HEK293 (cell line): Measurements from ENCODE around the gene HS3ST6.

ENCODE experiments used
- CTCF ChIA-PET: fragments of 350-600 bp; formaldehyde crosslinking; extraction: SDS; loops from one replicate; lab custom pipeline; 2021; ENCODE audit warnings: antibody characterized with exemption; lab: Yijun Ruan, JAX
- POLR2A ChIA-PET: fragments of 300-600 bp; formaldehyde crosslinking; extraction: SDS; loops from one replicate; lab custom pipeline; 2020; ENCODE audit warnings: antibody characterized with exemption, inconsistent platforms; lab: Yijun Ruan, JAX
- H3K27ac ChIP-seq: fragments of 200-500 bp; sonication (Bioruptor generic); 2 replicates; pipeline ENCODE4 v1.5.1; 2014; ENCODE audit warnings: low read depth, low read length, control low read depth, inconsistent platforms; ENCODE audit errors: extremely low read depth
- H3K36me3 ChIP-seq, 2 experiments: fragments of 200-500 bp in 1 of 2; sonication (Bioruptor generic) in 1 of 2; 1 replicate in 1 of 2; 2 replicates in 1 of 2; pipeline ENCODE4 v1.5.1; 2014 to 2017; ENCODE audit warnings: inconsistent platforms in 2 of 2, low read length in 2 of 2; ENCODE audit not compliant: control insufficient read depth in 2 of 2, insufficient read depth in 1 of 2
- H3K4me1 ChIP-seq: fragments of 200-500 bp; sonication (Bioruptor generic); 2 replicates; pipeline ENCODE4 v1.5.1; 2014; ENCODE audit warnings: mild to moderate bottlenecking, low read length, inconsistent platforms; ENCODE audit not compliant: control insufficient read depth, insufficient read depth
- H3K4me3 ChIP-seq: 2 replicates; pipeline ENCODE4 v1.5.1; 2011; ENCODE audit warnings: low read depth, mild to moderate bottlenecking, control low read depth, low read length, moderate library complexity
- H3K9me3 ChIP-seq: fragments of 200-500 bp; sonication (Bioruptor generic); 2 replicates; pipeline ENCODE4 v1.5.1; 2014; ENCODE audit warnings: low read depth, low read length, inconsistent platforms; ENCODE audit not compliant: control insufficient read depth, insufficient read depth
- BCL11B ChIP-seq: fragments of 450-650 bp; formaldehyde crosslinking; IDR thresholded peaks from 2 replicates; pipeline ENCODE4 v1.5.1; 2016; ENCODE audit warnings: low read depth, missing biosample characterization, missing genetic modification characterization
- GLIS1 ChIP-seq: fragments of 450-650 bp; formaldehyde crosslinking; IDR thresholded peaks from 2 replicates; pipeline ENCODE4 v1.5.1; 2016; ENCODE audit warnings: missing biosample characterization, missing genetic modification characterization
- HOXC10 ChIP-seq: sonication (generic); formaldehyde crosslinking; IDR thresholded peaks from 2 replicates; pipeline ENCODE4 v1.8.1; 2023; ENCODE audit warnings: mild to moderate bottlenecking, missing genetic modification reagents
- KLF16 ChIP-seq: fragments of 450-650 bp; formaldehyde crosslinking; IDR thresholded peaks from 2 replicates; pipeline ENCODE4 v1.5.1; 2017; ENCODE audit warnings: missing biosample characterization, missing genetic modification characterization
- KLF8 ChIP-seq: fragments of 450-650 bp; formaldehyde crosslinking; IDR thresholded peaks from 2 replicates; pipeline ENCODE4 v1.5.1; 2016; ENCODE audit warnings: missing biosample characterization, missing genetic modification characterization
- PBX3 ChIP-seq: sonication (generic); formaldehyde crosslinking; IDR thresholded peaks from 2 replicates; pipeline ENCODE4 v1.8.1; 2022; ENCODE audit warnings: mild to moderate bottlenecking, moderate library complexity, missing genetic modification reagents
- SCRT1 ChIP-seq: fragments of 450-650 bp; formaldehyde crosslinking; IDR thresholded peaks from 2 replicates; pipeline ENCODE4 v1.5.1; 2016; ENCODE audit warnings: missing biosample characterization, missing genetic modification characterization, borderline replicate concordance
- SP7 ChIP-seq: fragments of 450-650 bp; formaldehyde crosslinking; IDR thresholded peaks from 2 replicates; pipeline ENCODE4 v1.5.1; 2016; ENCODE audit warnings: missing biosample characterization, missing genetic modification characterization
- ZBTB17 ChIP-seq: fragments of 450-650 bp; formaldehyde crosslinking; IDR thresholded peaks from 2 replicates; pipeline ENCODE4 v1.5.1; 2016; ENCODE audit warnings: missing biosample characterization, missing genetic modification characterization
- ZFHX2 ChIP-seq: fragments of 450-650 bp; formaldehyde crosslinking; conservative IDR thresholded peaks from 2 replicates; pipeline ENCODE4 v1.5.1; 2016; ENCODE audit warnings: missing biosample characterization, missing genetic modification characterization
- ZFP69B ChIP-seq: fragments of 450-650 bp; formaldehyde crosslinking; IDR thresholded peaks from 2 replicates; pipeline ENCODE4 v1.5.1; 2016; ENCODE audit warnings: missing biosample characterization, missing genetic modification characterization
- ZNF112 ChIP-seq: fragments of 450-650 bp; formaldehyde crosslinking; IDR thresholded peaks from 2 replicates; pipeline ENCODE4 v1.5.0; 2017; ENCODE audit warnings: missing biosample characterization, missing genetic modification characterization
- ZNF146 ChIP-seq: fragments of 450-650 bp; formaldehyde crosslinking; IDR thresholded peaks from 2 replicates; pipeline ENCODE4 v1.5.1; 2016; ENCODE audit warnings: missing biosample characterization, missing genetic modification characterization
- ZNF16 ChIP-seq: fragments of 450-650 bp; formaldehyde crosslinking; IDR thresholded peaks from 2 replicates; pipeline ENCODE4 v1.5.1; 2016; ENCODE audit warnings: low read depth, missing biosample characterization, missing genetic modification characterization
- ZNF18 ChIP-seq: fragments of 450-650 bp; formaldehyde crosslinking; IDR thresholded peaks from 2 replicates; pipeline ENCODE4 v1.5.1; 2016; ENCODE audit warnings: missing biosample characterization, missing genetic modification characterization
- ZNF223 ChIP-seq: fragments of 450-650 bp; formaldehyde crosslinking; IDR thresholded peaks from 2 replicates; pipeline ENCODE4 v1.5.1; 2016; ENCODE audit warnings: missing biosample characterization, missing genetic modification characterization
- ZNF24 ChIP-seq: fragments of 450-650 bp; formaldehyde crosslinking; IDR thresholded peaks from 2 replicates; pipeline ENCODE4 v1.5.1; 2016; ENCODE audit warnings: missing biosample characterization, missing genetic modification characterization
- ZNF354C ChIP-seq: fragments of 450-650 bp; formaldehyde crosslinking; IDR thresholded peaks from 2 replicates; pipeline ENCODE4 v1.5.1; 2016; ENCODE audit warnings: missing biosample characterization, missing genetic modification characterization, low read depth, borderline replicate concordance
- ZNF362 ChIP-seq: fragments of 450-650 bp; formaldehyde crosslinking; IDR thresholded peaks from 2 replicates; pipeline ENCODE4 v1.5.1; 2016; ENCODE audit warnings: missing biosample characterization, missing genetic modification characterization
- ZNF423 ChIP-seq: fragments of 450-650 bp; formaldehyde crosslinking; IDR thresholded peaks from 2 replicates; pipeline ENCODE4 v1.5.1; 2016; ENCODE audit warnings: missing biosample characterization, missing genetic modification characterization
- ZNF530 ChIP-seq: fragments of 450-650 bp; formaldehyde crosslinking; IDR thresholded peaks from 2 replicates; pipeline ENCODE4 v1.5.1; 2016; ENCODE audit warnings: low read depth, missing biosample characterization, missing genetic modification characterization
- ZNF544 ChIP-seq: fragments of 450-650 bp; formaldehyde crosslinking; IDR thresholded peaks from 2 replicates; pipeline ENCODE4 v1.5.0; 2017; ENCODE audit warnings: missing biosample characterization, missing genetic modification characterization
- ZNF548 ChIP-seq: fragments of 450-650 bp; formaldehyde crosslinking; IDR thresholded peaks from 2 replicates; pipeline ENCODE4 v1.5.1; 2016; ENCODE audit warnings: missing biosample characterization, missing genetic modification characterization
- ZNF549 ChIP-seq: fragments of 450-650 bp; IDR thresholded peaks from 2 replicates; pipeline ENCODE4 v1.5.1; 2018; ENCODE audit warnings: missing biosample characterization, missing genetic modification characterization, mild to moderate bottlenecking, inconsistent platforms, moderate library complexity
- ZNF561 ChIP-seq: fragments of 450-650 bp; IDR thresholded peaks from 2 replicates; pipeline ENCODE4 v1.5.1; 2018; ENCODE audit warnings: missing biosample characterization, missing genetic modification characterization, borderline replicate concordance
- ZNF571 ChIP-seq: fragments of 450-650 bp; formaldehyde crosslinking; IDR thresholded peaks from 2 replicates; pipeline ENCODE4 v1.5.0; 2017; ENCODE audit warnings: missing biosample characterization, missing genetic modification characterization
- ZNF585B ChIP-seq: fragments of 450-650 bp; formaldehyde crosslinking; IDR thresholded peaks from 2 replicates; pipeline ENCODE4 v1.5.1; 2016; ENCODE audit warnings: missing biosample characterization, missing genetic modification characterization
- ZNF596 ChIP-seq: fragments of 450-650 bp; IDR thresholded peaks from 2 replicates; pipeline ENCODE4 v1.5.0; 2018; ENCODE audit warnings: missing biosample characterization, mild to moderate bottlenecking, missing genetic modification characterization, moderate library complexity
- ZNF610 ChIP-seq: fragments of 450-650 bp; formaldehyde crosslinking; IDR thresholded peaks from 2 replicates; pipeline ENCODE4 v1.5.1; 2016; ENCODE audit warnings: missing biosample characterization, missing genetic modification characterization, borderline replicate concordance
- ZNF621 ChIP-seq: fragments of 450-650 bp; formaldehyde crosslinking; IDR thresholded peaks from 2 replicates; pipeline ENCODE4 v1.5.1; 2017; ENCODE audit warnings: missing biosample characterization, missing genetic modification characterization
- ZNF629 ChIP-seq: fragments of 450-650 bp; formaldehyde crosslinking; IDR thresholded peaks from 2 replicates; pipeline ENCODE4 v1.5.1; 2017; ENCODE audit warnings: missing biosample characterization, missing genetic modification characterization
- ZNF645 ChIP-seq: fragments of 450-650 bp; formaldehyde crosslinking; IDR thresholded peaks from 2 replicates; pipeline ENCODE4; 2016; ENCODE audit warnings: missing biosample characterization, missing genetic modification characterization
- ZNF768 ChIP-seq: fragments of 450-650 bp; formaldehyde crosslinking; IDR thresholded peaks from 2 replicates; pipeline ENCODE4 v1.5.1; 2018; ENCODE audit warnings: missing biosample characterization, mild to moderate bottlenecking, missing genetic modification characterization
- ZNF837 ChIP-seq: fragments of 450-650 bp; formaldehyde crosslinking; IDR thresholded peaks from 2 replicates; pipeline ENCODE4 v1.5.1; 2016; ENCODE audit warnings: missing biosample characterization, missing genetic modification characterization
- ZSCAN30 ChIP-seq: fragments of 450-650 bp; IDR thresholded peaks from 2 replicates; pipeline ENCODE4 v1.5.1; 2018; ENCODE audit warnings: missing biosample characterization, mild to moderate bottlenecking, missing genetic modification characterization, moderate library complexity

Gene HS3ST6

GRCh38 chr16:1874854-1875253, 43.4 kb downstream of the HS3ST6 start:
- TF ChIP-seq ZNF423 (no peak), GLIS1 (no peak), SP7 (no peak), ZNF549 (tag by site-specific recombination) (no peak), ZNF362 (no peak), ZNF354C (no peak), KLF16 (tag by site-specific recombination) (no peak), ZSCAN30 (tag by site-specific recombination) (no peak), ZNF768 (no peak), ZFP69B (tag by site-specific recombination) (no peak), ZNF548 (tag by site-specific recombination) (no peak), ZNF610 (tag by site-specific recombination) (no peak), ZNF837 (tag by site-specific recombination) (no peak), KLF8 (tag by site-specific recombination) (no peak), ZNF645 (tag by site-specific recombination) (no peak), ZNF530 (tag by site-specific recombination) (no peak), ZNF571 (tag by site-specific recombination) (no peak), ZNF16 (tag by site-specific recombination) (no peak), ZNF223 (tag by site-specific recombination) (no peak)
- TF ChIP-seq, all 188 proteins: peak for 0
- CTCF ChIA-PET = interaction anchor here (1.0 to 1.5 kb wide), 3 partner anchors 9 to 54 kb away, joined by 3 to 6 read pairs (median 4); no protein-coding TSS in a partner anchor
- POLR2A ChIA-PET = interaction anchor here (0.7 to 1.2 kb wide), 2 partner anchors 90 to 281 kb away, joined by 3 read pairs; partner anchors contain the start of genes RPS2 and TRAF7
- Histone ChIP-seq H3K36me3 (no peaks in the 10 kb centered on the region), H3K9me3 (no peaks in the 10 kb centered on the region), H3K4me1 (no peaks in the 10 kb centered on the region), H3K27ac (no peak overlapping the region), H3K4me3 (no peak overlapping the region)

- POLR2A ChIA-PET = no interaction called here
- Histone ChIP-seq H3K4me3 (no peak within 1 kb of the TSS), H3K27ac (no peak within 1 kb of the TSS), H3K9me3 (no peaks in the 10 kb centered on the region), H3K36me3 (no peaks in the 10 kb centered on the region), H3K4me1 (no peaks in the 10 kb centered on the region)
- TF ChIP-seq SCRT1 = no peak
- TF ChIP-seq ZNF24 (tag by site-specific recombination) = no peak
- TF ChIP-seq ZNF544 (tag by site-specific recombination) = no peak
- TF ChIP-seq ZNF621 = no peak
- no peak for TF ChIP-seq PBX3 (CRISPR knock-in tag)
- no peak for TF ChIP-seq ZFHX2 (tag by site-specific recombination)
- no peak for TF ChIP-seq ZNF596 (tag by site-specific recombination)
- TF ChIP-seq ZBTB17 (tag by site-specific recombination) = no peak
- TF ChIP-seq ZNF18 (tag by site-specific recombination) = no peak
- TF ChIP-seq ZNF585B (tag by site-specific recombination) = no peak
- TF ChIP-seq BCL11B (tag by site-specific recombination) = no peak
- no peak for TF ChIP-seq ZNF561 (tag by site-specific recombination)
- no peak for TF ChIP-seq ZNF223 (tag by site-specific recombination)
- no peak for TF ChIP-seq ZNF112 (tag by site-specific recombination)
- no peak for TF ChIP-seq ZNF146
- TF ChIP-seq HOXC10 (CRISPR knock-in tag) = no peak
- TF ChIP-seq ZNF629 (tag by site-specific recombination) = no peak
- CTCF ChIA-PET = interaction anchor here (0.6 to 0.8 kb wide), 2 partner anchors 7 to 8 kb away, joined by 3 to 5 read pairs; no protein-coding TSS in a partner anchor
Observed at GRCh38 chr16:1871974-1872635, 46.1 kb downstream of the HS3ST6 start, which contains the start of gene MEIOB. Gene MEIOB, minus strand, starts transcription at chr16:1872164. Its CDS starts 3,989 bp downstream, at chr16:1868175.
